ENCODE results near the gene SDK1. TPM values are rescaled to one million over a fixed set of nuclear protein-coding genes. Genes with fewer than 3 reads are reported as not detected.

The SDK1 gene
- polyA plus RNA-seq, 2 of the 4 experiments (the other 2 are of a cell fraction): 0.12 to 0.28 TPM

DNA sequence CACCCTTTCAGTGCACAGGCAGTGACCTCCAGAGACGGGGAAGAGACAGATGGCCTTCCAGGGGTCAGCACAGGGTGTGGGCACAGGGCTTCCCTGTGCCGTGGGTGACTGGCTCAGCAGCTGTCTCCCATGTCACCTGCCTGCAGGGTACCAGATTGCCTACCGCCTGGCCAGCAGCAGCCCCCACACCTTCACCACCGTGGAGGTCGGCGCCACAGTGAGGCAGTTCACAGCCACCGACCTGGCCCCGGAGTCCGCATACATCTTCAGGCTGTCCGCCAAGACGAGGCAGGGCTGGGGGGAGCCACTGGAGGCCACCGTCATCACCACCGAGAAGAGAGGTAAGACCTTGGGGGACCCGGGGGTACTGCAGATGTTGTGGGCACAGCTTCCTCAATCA lies 844.5 kb downstream of the SDK1 start:
- Histone ChIP-seq H3K27ac (no peak overlapping the region), H3K4me3 (no peak overlapping the region), H3K4me2 (no peak overlapping the region), H3K4me1 (no peaks in the 10 kb centered on the region), H3K9me3 (no peaks in the 10 kb centered on the region)
- ChIA-PET CTCF (interaction anchor here (0.6 to 1.7 kb wide), 3 partner anchors 9 to 202 kb away, joined by 3 to 5 read pairs (median 4); no protein-coding TSS in a partner anchor), POLR2A (no interaction called here)
- ATAC-seq (no peak), FAIRE-seq (no peak), DNase-seq (ENCODE audit: low read depth in 1 of 2, low spot score in 1 of 2) (no peak)
- TF ChIP-seq NFE2L2 (conservative IDR thresholded peaks at IDR 0.05; ENCODE audit: low read length) (no peak), TP53 (CRISPR knock-in tag; IDR thresholded peaks at IDR 0.05) (no peak)
- TF ChIP-seq, protein P1, sequence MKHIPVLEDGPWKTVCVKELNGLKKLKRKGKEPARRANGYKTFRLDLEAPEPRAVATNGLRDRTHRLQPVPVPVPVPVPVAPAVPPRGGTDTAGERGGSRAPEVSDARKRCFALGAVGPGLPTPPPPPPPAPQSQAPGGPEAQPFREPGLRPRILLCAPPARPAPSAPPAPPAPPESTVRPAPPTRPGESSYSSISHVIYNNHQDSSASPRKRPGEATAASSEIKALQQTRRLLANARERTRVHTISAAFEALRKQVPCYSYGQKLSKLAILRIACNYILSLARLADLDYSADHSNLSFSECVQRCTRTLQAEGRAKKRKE (CRISPR knock-in tag; IDR thresholded peaks at IDR 0.05; ENCODE audit: low read depth): no peak
- 73% methylated on average over 3 of the region's 14 CpGs for WGBS (ENCODE audit: missing lambda C conversion rate)

GRCh38 chr7:4147926-4148620 lies 847.0 kb downstream of the SDK1 start:
- Histone ChIP-seq H3K4me3 (no peak overlapping the region), H3K27ac (no peak overlapping the region), H3K9me3 (no peaks in the 10 kb centered on the region), H3K4me2 (no peak overlapping the region), H3K4me1 (no peaks in the 10 kb centered on the region)
- TF ChIP-seq MYC (IDR thresholded peaks at IDR 0.05; ENCODE audit: borderline replicate concordance, low read length) (no peak), CHD4 (IDR thresholded peaks at IDR 0.05; ENCODE audit: borderline replicate concordance) (no peak), NPAS2 (CRISPR knock-in tag; IDR thresholded peaks at IDR 0.05; ENCODE audit: borderline replicate concordance) (no peak), HOXB5 (CRISPR knock-in tag; IDR thresholded peaks at IDR 0.05) (no peak), HEYL (CRISPR knock-in tag; IDR thresholded peaks at IDR 0.05) (no peak), ZFP36 (IDR thresholded peaks at IDR 0.05; ENCODE audit: borderline replicate concordance, partially characterized antibody) (no peak), NR3C1 (IDR thresholded peaks at IDR 0.05) (no peak), PBX3 (IDR thresholded peaks at IDR 0.05) (no peak), FOXS1 (CRISPR knock-in tag; IDR thresholded peaks at IDR 0.05) (no peak), EHMT2 (IDR thresholded peaks at IDR 0.05; ENCODE audit: low read depth) (no peak)
- TF ChIP-seq, protein P2, sequence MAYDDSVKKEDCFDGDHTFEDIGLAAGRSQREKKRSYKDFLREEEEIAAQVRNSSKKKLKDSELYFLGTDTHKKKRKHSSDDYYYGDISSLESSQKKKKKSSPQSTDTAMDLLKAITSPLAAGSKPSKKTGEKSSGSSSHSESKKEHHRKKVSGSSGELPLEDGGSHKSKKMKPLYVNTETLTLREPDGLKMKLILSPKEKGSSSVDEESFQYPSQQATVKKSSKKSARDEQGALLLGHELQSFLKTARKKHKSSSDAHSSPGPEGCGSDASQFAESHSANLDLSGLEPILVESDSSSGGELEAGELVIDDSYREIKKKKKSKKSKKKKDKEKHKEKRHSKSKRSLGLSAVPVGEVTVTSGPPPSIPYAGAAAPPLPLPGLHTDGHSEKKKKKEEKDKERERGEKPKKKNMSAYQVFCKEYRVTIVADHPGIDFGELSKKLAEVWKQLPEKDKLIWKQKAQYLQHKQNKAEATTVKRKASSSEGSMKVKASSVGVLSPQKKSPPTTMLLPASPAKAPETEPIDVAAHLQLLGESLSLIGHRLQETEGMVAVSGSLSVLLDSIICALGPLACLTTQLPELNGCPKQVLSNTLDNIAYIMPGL (CRISPR knock-in tag; IDR thresholded peaks at IDR 0.05; ENCODE audit: borderline replicate concordance): no peak
- TF ChIP-seq, protein P1 (CRISPR knock-in tag; IDR thresholded peaks at IDR 0.05; ENCODE audit: low read depth): no peak
- TF ChIP-seq, protein P3, sequence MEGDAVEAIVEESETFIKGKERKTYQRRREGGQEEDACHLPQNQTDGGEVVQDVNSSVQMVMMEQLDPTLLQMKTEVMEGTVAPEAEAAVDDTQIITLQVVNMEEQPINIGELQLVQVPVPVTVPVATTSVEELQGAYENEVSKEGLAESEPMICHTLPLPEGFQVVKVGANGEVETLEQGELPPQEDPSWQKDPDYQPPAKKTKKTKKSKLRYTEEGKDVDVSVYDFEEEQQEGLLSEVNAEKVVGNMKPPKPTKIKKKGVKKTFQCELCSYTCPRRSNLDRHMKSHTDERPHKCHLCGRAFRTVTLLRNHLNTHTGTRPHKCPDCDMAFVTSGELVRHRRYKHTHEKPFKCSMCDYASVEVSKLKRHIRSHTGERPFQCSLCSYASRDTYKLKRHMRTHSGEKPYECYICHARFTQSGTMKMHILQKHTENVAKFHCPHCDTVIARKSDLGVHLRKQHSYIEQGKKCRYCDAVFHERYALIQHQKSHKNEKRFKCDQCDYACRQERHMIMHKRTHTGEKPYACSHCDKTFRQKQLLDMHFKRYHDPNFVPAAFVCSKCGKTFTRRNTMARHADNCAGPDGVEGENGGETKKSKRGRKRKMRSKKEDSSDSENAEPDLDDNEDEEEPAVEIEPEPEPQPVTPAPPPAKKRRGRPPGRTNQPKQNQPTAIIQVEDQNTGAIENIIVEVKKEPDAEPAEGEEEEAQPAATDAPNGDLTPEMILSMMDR (IDR thresholded peaks at IDR 0.05): no peak
- no peak for DNase-seq (ENCODE audit: low read depth in 1 of 2, low spot score in 1 of 2)
- CTCF ChIA-PET: no interaction called here
- POLR2A ChIA-PET: no interaction called here
- 49% methylated on average over 23 of the region's 28 CpGs for WGBS (ENCODE audit: missing lambda C conversion rate)
- no peak for ATAC-seq
- FAIRE-seq: no peak

Data from A549 (cell line).